ENCODE measurements around the gene FOXC2.

The FOXC2 gene

DNA sequence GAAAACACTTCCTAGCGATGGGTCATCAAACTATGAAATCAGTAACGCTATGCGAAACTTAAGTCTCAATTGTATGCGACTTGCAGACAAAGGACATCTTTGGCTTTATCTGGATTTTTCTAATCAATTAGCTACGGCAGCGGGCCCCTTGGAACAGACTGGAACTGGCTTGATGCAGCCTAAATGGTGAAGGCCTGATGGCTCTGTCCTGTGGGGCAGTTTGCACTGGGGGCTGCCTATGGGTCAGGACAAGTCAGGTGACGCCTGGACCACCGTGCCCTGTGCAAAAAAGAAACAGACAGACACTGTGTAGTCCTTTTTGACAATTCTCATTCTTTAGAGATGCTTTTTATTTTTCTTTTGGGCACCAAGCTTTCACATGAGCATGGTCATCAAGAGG, 33.6 kb upstream of the FOXC2 start:
- no peak for DNase-seq (ENCODE audit: low read depth in 2 of 2)

DNA sequence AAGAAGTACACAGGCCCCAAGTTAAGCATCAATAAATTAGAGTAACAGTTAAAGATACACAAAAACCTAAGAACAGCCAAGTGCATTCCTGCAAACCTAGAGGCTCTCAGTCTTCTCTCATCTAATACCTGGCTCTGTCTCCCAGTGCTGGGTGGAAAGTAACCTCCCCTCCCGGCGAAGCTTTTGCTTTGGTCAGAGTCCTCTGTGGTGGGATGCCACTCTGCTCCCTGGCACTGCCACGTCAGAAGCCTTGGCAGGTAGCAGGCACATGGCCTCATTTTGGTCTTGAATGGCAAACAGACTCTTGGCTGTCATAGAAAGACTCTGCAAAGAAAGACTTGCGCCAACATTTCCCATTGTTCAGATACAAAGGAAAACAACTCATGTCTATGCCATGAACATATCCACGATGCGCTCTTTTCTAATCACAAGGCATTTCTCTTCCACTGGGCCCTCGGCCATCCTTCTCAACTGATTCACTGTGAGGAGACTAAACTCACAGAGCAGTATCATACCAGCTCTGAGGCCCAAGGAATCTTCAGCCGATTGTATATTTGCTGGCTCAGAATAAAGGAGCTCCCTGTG, 32.8 kb upstream of the FOXC2 start:
- no peak for DNase-seq (ENCODE audit: low read depth in 2 of 2)

DNA sequence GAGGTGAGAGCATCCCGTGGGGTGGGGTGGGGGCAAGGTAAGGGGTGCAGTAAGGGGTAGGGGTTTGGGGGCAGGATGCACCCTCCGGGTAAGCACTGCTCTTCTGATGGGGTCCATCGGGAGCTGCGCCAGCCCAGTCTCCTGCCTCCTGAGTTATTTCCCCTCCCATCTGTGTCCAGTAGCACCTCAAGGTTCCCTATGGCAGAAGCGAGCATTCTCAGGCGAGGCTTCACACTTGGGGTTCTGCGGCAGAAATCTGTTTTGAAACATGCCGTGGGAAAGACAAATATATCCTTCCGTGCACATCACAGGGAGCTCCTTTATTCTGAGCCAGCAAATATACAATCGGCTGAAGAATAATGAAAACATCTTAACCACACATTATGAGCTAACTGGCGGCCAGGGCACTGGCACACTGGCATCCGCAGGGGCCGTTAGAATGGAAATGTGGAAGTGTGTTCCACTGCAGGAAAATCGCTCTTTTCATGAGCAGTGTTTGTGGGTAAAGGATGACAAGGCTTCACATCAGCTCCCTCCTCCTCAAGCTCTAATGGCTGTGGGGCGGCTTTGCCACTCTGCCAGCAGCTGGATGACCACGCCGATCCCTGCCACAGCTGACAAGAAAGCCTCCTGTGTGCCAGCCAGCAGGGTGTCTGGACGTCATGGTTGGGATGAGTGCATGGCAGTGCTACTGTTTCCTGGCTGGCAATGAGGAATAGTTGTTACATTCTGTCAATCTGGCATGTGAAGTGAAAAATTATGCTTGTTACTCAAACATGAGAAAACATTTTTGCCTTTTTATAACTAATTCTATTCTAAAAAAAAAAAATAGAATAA, 31.6 kb upstream of the FOXC2 start:
- no peak for DNase-seq (ENCODE audit: low read depth in 2 of 2)

- DNase-seq (ENCODE audit: low read depth in 2 of 2): no peak
Observed at GRCh38 chr16:86536621-86537020, 30.0 kb upstream of the FOXC2 start.

DNA sequence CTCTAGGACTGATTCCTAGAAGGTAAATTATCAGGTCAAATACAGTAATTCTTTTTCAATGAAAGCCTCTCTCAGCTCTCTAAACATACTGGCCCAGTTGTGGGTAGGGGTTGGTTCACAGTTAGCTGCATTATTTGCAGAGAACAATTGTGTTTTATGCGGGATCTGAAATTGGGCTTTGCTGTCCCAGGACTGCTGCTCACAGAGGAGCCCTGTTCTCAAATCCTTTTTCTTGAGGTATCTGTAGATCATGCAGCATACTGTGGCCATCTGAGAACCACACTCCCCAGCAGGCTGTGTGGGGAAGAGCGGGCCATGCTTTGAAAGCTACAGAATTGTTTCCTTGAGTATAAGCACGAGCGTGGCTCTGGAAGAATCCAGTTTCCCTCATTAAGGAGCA, 29.1 kb upstream of the FOXC2 start:
- no peak for DNase-seq (ENCODE audit: low read depth in 2 of 2)

DNA sequence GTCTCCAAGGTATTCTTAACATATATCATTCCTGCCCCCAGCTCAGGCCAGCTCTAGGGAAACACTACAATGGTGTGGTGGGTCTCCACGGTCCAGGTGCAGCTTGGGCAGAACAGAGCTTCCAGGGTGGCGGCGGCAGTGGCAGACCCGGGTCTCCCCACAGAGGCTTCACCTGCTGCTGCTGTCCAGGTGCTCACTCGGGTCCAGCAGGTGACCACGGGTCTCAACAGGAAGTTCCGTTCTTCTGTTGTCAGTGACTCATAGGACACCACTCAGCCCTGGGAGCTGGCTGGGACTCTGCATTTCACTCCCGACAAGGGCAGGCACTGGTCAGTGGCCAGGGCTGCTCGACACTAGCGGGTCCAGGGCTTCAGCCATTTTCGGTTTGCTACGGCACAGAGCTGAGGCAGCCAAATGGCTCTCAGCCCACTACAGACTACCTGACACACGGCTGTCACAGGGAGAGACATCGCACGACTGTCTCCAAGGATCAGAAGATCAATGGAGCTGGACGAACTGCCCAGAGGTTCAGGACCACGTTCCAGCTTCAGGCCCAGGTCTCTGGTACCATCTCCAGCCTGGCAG, 28.3 kb upstream of the FOXC2 start:
- no peak for DNase-seq (ENCODE audit: low read depth in 2 of 2)

GRCh38 chr16:86540894-86541293, 25.7 kb upstream of the FOXC2 start:
- DNase-seq (ENCODE audit: low read depth in 2 of 2): no peak

- no peak for DNase-seq (ENCODE audit: low read depth in 2 of 2)
Observed at GRCh38 chr16:86541560-86541959, 25.1 kb upstream of the FOXC2 start.

- DNase-seq (ENCODE audit: low read depth in 2 of 2): no peak
Observed at GRCh38 chr16:86542756-86543750, 23.6 kb upstream of the FOXC2 start.

DNA sequence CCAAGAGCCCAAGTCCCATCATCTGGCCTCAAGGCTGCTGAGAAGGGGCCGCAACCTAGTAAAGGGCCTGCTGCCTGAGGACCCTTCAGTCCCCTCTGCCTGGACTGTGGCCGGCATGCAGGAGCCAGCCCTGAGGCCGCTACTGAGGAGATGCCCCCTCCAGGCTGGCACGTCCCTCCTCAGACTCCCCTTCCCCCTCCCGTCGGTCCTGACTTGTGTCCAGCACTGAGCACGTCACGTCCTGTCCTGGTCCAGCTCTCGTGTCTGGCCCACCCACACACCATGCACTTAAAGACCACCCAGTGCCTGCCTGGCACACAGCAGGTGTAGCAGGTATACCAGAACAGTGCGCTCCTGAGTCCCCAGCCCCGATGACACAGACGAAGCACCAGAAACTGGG, 21.1 kb upstream of the FOXC2 start:
- DNase-seq (ENCODE audit: low read depth in 2 of 2): no peak

DNA sequence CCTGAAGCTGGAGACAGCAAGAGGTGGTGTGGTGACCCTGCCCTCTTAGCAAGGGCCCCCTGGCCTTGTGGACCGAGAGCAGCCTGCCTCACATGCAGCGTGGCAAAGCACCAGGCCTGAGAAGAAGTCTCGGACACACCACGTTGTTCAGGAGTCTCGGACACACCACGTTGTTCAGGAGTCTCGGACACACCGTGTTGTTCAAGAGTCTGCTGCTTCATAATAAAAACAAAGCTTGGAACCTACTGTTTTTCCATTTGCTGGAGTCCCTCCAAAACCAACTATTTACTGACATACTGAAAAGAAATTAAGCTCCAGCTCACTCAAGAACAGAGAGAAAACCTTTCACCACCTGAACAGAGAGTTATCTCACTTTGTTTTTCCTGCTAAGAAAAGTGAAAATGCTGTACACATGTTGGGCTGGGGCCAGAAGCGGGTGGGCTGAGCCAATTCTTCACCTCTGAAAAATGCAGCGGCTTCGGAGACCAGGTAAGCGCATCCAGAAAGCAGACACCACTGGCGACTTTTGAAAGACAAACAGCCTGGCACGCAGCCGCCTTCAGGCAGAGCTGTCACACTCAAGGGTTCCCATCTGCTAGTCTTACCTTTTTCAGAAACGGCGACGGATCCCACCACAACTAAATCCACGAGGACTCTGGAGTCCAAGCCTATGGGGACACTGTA, 20.5 kb upstream of the FOXC2 start:
- DNase-seq (ENCODE audit: low read depth in 2 of 2): no peak

GRCh38 chr16:86546638-86547013, 20.0 kb upstream of the FOXC2 start:
- no peak for DNase-seq (ENCODE audit: low read depth in 2 of 2)

DNA sequence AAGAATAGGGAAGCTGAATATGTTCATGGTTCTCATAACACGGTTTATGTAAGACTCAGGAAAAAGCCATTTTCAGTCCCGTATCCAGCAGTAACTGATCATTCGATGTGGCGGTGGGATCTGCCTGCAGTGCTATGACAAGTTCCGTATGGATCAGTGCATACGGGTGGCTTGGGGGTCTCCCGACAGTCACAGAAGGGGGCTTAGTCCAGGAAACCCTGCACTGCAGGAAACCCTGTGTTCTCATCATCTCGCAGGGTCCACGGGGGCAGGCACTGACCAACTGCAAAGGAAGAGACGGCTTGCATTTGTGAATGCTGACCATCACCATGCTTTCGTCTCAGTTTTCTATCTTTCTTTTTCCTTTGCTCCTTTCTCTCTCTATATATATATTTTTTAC, 19.3 kb upstream of the FOXC2 start:
- no peak for DNase-seq (ENCODE audit: low read depth in 2 of 2)

DNA sequence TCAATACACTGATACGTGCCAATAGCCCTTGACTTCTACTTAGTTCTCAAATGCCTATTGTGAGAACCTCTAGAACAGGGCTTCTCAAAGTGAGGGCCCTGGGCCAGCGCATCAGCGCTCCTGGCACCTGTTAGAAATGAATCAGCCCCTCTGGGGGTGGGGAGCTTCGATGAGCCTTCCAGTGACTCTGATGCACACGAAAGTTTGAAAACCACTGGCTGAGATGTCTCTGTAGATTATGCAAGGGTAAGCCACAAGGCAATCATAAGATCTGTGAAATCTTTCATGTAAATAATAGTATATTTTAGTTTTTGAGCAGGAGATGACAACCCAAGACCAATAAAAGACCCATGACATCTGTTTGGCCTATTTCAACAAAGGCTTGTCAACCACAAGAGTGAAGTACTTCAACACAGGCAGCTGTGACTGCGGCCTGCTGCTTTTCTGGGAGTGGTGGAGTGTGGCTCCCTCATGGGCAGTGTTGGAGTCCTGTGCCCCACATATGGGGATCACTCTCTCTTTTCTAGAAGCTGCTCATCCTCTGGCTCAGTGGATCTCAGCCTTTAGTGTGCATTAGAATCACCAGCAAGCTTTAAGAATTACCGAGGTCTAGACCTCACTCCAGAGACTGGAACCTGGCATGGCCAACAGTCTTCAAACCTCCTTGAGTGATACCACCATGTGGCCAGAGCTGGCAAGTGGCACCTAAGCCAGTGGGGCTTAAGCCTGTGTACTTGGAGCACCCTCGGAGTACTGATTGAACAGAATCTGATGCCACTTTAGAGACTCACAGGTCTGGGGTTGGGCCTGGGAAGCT, 17.3 kb upstream of the FOXC2 start:
- no peak for DNase-seq (ENCODE audit: low read depth in 2 of 2)

DNA sequence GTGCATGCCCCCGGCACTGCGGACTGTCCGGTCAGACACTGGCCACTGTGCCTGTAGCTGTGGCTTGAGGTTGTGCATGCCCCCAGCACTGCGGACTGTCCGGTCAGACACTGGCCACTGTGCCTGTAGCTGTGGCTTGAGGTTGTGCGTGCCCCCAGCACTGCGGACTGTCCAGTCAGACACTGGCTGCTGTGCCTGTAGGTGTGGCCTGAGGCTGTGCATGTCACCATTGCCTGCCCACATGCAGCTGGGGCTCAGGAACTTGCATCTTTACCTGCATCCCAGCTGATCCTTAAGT, 16.8 kb upstream of the FOXC2 start:
- DNase-seq (ENCODE audit: low read depth in 2 of 2): no peak

GRCh38 chr16:86550281-86550680, 16.3 kb upstream of the FOXC2 start:
- no peak for DNase-seq (ENCODE audit: low read depth in 2 of 2)

DNA sequence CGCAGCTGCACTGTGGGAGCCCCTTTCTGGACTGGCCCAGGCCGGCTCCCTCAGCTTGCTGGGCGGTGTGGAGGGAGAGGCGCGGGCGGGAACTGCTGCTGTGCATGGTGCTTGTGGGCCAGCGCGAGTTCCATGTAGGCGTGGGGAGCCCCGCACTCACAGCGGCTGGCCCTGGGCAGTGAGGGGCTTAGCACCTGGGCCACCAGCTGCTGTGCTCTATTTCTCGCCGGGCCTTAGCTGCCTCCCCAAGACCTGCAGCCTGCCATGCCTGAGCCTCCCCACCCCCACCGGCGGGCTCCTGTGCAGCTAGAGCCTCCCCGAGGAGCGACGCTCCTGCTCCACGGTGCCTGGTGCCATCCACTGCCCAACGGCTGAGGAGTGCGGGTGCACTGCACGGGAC, 13.3 kb upstream of the FOXC2 start:
- DNase-seq (ENCODE audit: low read depth in 2 of 2): no peak

DNA sequence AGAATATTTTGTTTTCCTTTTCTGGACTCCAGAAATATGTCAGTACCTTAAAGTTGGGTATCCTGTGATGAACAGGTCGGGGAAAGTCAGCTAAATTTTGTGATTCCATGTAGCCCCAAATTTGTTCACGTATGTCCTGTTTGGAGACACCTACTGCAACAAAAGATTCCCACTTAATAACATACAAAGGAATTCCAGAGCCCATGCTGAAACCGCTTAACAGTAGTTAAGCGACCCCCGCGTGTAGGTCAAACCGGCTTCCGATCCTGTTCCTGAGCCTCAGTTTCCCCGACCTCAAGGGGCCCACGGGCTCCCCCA, 12.1 kb upstream of the FOXC2 start:
- no peak for DNase-seq (ENCODE audit: low read depth in 2 of 2)

GRCh38 chr16:86554917-86555703, 11.5 kb upstream of the FOXC2 start, which contains the start of gene MTHFSD:
Gene MTHFSD (minus strand): TSS chr16:86555235. CDS start chr16:86555184, 51 bp downstream.
- DNase-seq (ENCODE audit: low read depth in 2 of 2): peak; percentile 85 to 91

DNA sequence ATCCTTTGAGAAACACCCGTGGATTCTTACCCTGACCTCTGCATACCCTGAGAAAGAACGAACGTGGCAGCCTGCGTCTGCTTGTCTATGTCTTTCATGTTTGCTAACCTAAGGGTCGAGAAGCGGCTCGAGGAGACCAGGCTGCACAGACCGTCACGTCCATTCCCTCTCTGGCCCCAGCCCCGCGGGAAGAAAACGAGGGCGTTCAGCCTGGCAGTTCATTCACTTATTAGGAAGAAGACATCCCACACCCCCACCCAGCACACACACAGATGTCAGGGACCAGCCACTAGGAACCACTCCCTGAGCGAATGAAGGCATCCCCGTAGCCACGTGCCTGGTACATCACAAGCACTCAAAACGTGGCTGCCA, 10.9 kb upstream of the FOXC2 start:
- DNase-seq (ENCODE audit: low read depth in 2 of 2): no peak

Measured in stimulated activated CD4-positive, alpha-beta T cell treated with anti-CD3 and anti-CD28 coated beads, Interleukin-15, amount 100 ng/mL, for 48 hours (primary cell).